ENCODE results near the gene ATF6. TPM values are rescaled to one million over a fixed set of nuclear protein-coding genes. Genes with fewer than 3 reads are reported as not detected.
"Not testable (repeated sequence)": the region's sequence is repeated elsewhere in the genome, so short reads cannot be mapped to it uniquely, and the experiment has no call there.

The ATF6 gene
- total and polyA plus RNA-seq, 4 donors, result 10.0 to 22.5 (median 13.4) TPM

GRCh38 chr1:161723459-161724141, 42.5 kb upstream of the ATF6 start:
- TF ChIP-seq JUND (IDR thresholded peaks at IDR 0.05) (no peak), FOXA1 (IDR thresholded peaks at IDR 0.05) (no peak), GABPA (IDR thresholded peaks at IDR 0.05 in 1 of 2, conservative IDR thresholded peaks at IDR 0.05 in 1 of 2) (no peak), YY1 (IDR thresholded peaks at IDR 0.05) (no peak), EGR1 (IDR thresholded peaks at IDR 0.05; ENCODE audit: low read depth in 2 of 2) (no peak), REST (IDR thresholded peaks at IDR 0.05) (no peak), ZBTB33 (IDR thresholded peaks at IDR 0.05) (no peak), SP1 (IDR thresholded peaks at IDR 0.05) (no peak), ATF3 (IDR thresholded peaks at IDR 0.05) (no peak), MAX (IDR thresholded peaks at IDR 0.05) (no peak), RAD21 (IDR thresholded peaks at IDR 0.05) (no peak), HNF4A (conservative IDR thresholded peaks at IDR 0.05) (no peak), CTCF (IDR thresholded peaks at IDR 0.05; ENCODE audit: low read depth, low read length, missing input control) (no peak), HNF4G (IDR thresholded peaks at IDR 0.05) (no peak), RXRA (IDR thresholded peaks at IDR 0.05) (no peak), NR2F2 (IDR thresholded peaks at IDR 0.05) (no peak), FOXA2 (IDR thresholded peaks at IDR 0.05) (no peak), TAF1 (conservative IDR thresholded peaks at IDR 0.05) (no peak)
- no peak overlapping the region for H3K4me3 ChIP-seq (ENCODE audit: low read depth in 1 of 3, low read length in 3 of 3)
- 86% methylated on average over 8 of the region's 8 CpGs for WGBS

GRCh38 chr1:161725258-161725907, 40.7 kb upstream of the ATF6 start:
- Histone ChIP-seq H3K27ac (ENCODE audit: low read depth in 1 of 2, low read length in 2 of 2) (peak overlapping the region in 1 of 2 donors; percentile 92), H3K4me1 (ENCODE audit: control insufficient read depth in 4 of 4, insufficient read depth in 4 of 4, low read length in 3 of 4) (peaks cover 2 to 17% (median 9%) of the 10 kb centered on the region in 4 donors), H3K4me3 (ENCODE audit: low read depth in 1 of 3, low read length in 3 of 3) (peak overlapping the region; percentile 63 to 75 (median 74))
- H3K9ac ChIP-seq (ENCODE audit: low read depth in 1 of 2, low read length in 2 of 2); DNase-seq (ENCODE audit: low spot score); H3K9me3 ChIP-seq (ENCODE audit: control insufficient read depth in 4 of 4, low read length in 3 of 4); H3K27me3 ChIP-seq (ENCODE audit: control insufficient read depth in 4 of 4, insufficient read depth in 4 of 4, low read length in 3 of 4); H3K36me3 ChIP-seq (ENCODE audit: control insufficient read depth in 4 of 4, insufficient read depth in 3 of 4, low read depth in 1 of 4, low read length in 3 of 4): not testable (repeated sequence)
- 52% methylated on average over 22 of the region's 22 CpGs for WGBS

More at GRCh38 chr1:161723459-161724141, 42.5 kb upstream of the ATF6 start:
- H3K9me3 ChIP-seq (ENCODE audit: control insufficient read depth in 4 of 4, low read length in 3 of 4), result no peaks in the 10 kb centered on the region
- no peak for DNase-seq (ENCODE audit: low spot score)
- H3K27me3 ChIP-seq (ENCODE audit: control insufficient read depth in 4 of 4, insufficient read depth in 4 of 4, low read length in 3 of 4), result no peaks in the 10 kb centered on the region
- no peak overlapping the region for H3K27ac ChIP-seq (ENCODE audit: low read depth in 1 of 2, low read length in 2 of 2)
- no peak overlapping the region for H3K9ac ChIP-seq (ENCODE audit: low read depth in 1 of 2, low read length in 2 of 2)
- H3K4me1 ChIP-seq (ENCODE audit: control insufficient read depth in 4 of 4, insufficient read depth in 4 of 4, low read length in 3 of 4), result peaks cover 2 to 17% (median 9%) of the 10 kb centered on the region in 4 donors
- no peaks in the 10 kb centered on the region for H3K36me3 ChIP-seq (ENCODE audit: control insufficient read depth in 4 of 4, insufficient read depth in 3 of 4, low read depth in 1 of 4, low read length in 3 of 4)

Data from liver (tissue), 9 donors.